IMR-90 (cell line): ENCODE measurements around the gene YPEL1. TPM values are rescaled to one million over a fixed set of nuclear protein-coding genes. Genes with fewer than 3 reads are reported as not detected.

Experiments
- ATAC-seq: fragments of 200-7000 bp; cut with Tn5 transposase; 2 replicates; pipeline ENCODE4 v1.9.1; 2020; ENCODE audit warnings: low read depth, mild to moderate bottlenecking, moderate library complexity
- BruUV-seq: library from RNA; stranded (reverse); fragments of 400-500 nt; replicated peaks from 2 replicates; lab custom pipeline; 2021; lab: Mats Ljungman, UMichigan
- CTCF ChIA-PET: fragments of 300-600 bp; formaldehyde crosslinking; extraction: SDS; loops from one replicate; lab custom pipeline; 2021; ENCODE audit warnings: antibody characterized with exemption; lab: Yijun Ruan, JAX
- POLR2A ChIA-PET: fragments of 300-600 bp; sonication (Branson Sonifier 250); formaldehyde crosslinking; loops from one replicate; lab custom pipeline; 2022; ENCODE audit warnings: antibody characterized with exemption; ENCODE audit not compliant: unreplicated experiment; lab: Charles Lee
- DNase-seq: peaks from one replicate; pipeline ENCODE4 v3.0.0; 2013
- H2AFZ ChIP-seq: replicated peaks from 2 replicates; pipeline ENCODE3; 2013; ENCODE audit warnings: low read length, mild to moderate bottlenecking; ENCODE audit not compliant: poor library complexity
- H2AK5ac ChIP-seq: 2 replicates; pipeline ENCODE4 v1.6.1; 2013; ENCODE audit warnings: low read depth, low read length, inconsistent platforms
- H2AK9ac ChIP-seq: replicated peaks from 2 replicates; pipeline ENCODE3; 2013; ENCODE audit warnings: mild to moderate bottlenecking, low read depth, low read length, moderate library complexity; ENCODE audit not compliant: poor library complexity
- H2BK120ac ChIP-seq: 2 replicates; pipeline ENCODE4 v1.6.1; 2013; ENCODE audit warnings: low read depth, low read length, inconsistent platforms
- H2BK15ac ChIP-seq: 3 replicates; pipeline ENCODE4 v1.6.1; 2013; ENCODE audit warnings: low read depth, low read length, inconsistent platforms
- H2BK20ac ChIP-seq: 2 replicates; pipeline ENCODE4 v1.6.1; 2013; ENCODE audit warnings: low read depth, mild to moderate bottlenecking, inconsistent platforms, low read length, moderate library complexity
- H2BK5ac ChIP-seq: 2 replicates; pipeline ENCODE4 v1.6.1; 2013; ENCODE audit warnings: mild to moderate bottlenecking, low read depth, low read length, inconsistent platforms; ENCODE audit not compliant: poor library complexity, severe bottlenecking
- H3K14ac ChIP-seq: replicated peaks from 2 replicates; pipeline ENCODE4 v1.6.1; 2013; ENCODE audit warnings: low read depth, low read length, inconsistent platforms
- H3K18ac ChIP-seq: 2 replicates; pipeline ENCODE4 v1.6.1; 2013; ENCODE audit warnings: low read depth, low read length, control low read depth
- H3K23ac ChIP-seq: 2 replicates; pipeline ENCODE4 v1.6.1; 2013; ENCODE audit warnings: low read depth, low read length, inconsistent platforms
- H3K27ac ChIP-seq: 2 replicates; pipeline ENCODE4 v1.5.1; 2013; ENCODE audit warnings: mild to moderate bottlenecking, control low read depth, low read length; ENCODE audit not compliant: insufficient read depth
- H3K27me3 ChIP-seq: 2 replicates; pipeline ENCODE4 v1.6.1; 2013; ENCODE audit warnings: low read length; ENCODE audit not compliant: control insufficient read depth, insufficient read depth
- H3K36me3 ChIP-seq: 2 replicates; pipeline ENCODE4 v1.6.1; 2013; ENCODE audit warnings: low read length, mixed read lengths; ENCODE audit not compliant: control insufficient read depth, insufficient read depth
- H3K4ac ChIP-seq: 2 replicates; pipeline ENCODE4 v1.6.1; 2013; ENCODE audit warnings: low read depth, low read length, inconsistent platforms
- H3K4me1 ChIP-seq: 2 replicates; pipeline ENCODE4 v1.6.1; 2013; ENCODE audit warnings: low read length, mixed read lengths; ENCODE audit not compliant: control insufficient read depth, insufficient read depth
- H3K4me2 ChIP-seq: 2 replicates; pipeline ENCODE4 v1.6.1; 2013; ENCODE audit warnings: low read depth, mild to moderate bottlenecking, control low read depth, low read length, moderate library complexity
- H3K4me3 ChIP-seq: 2 replicates; pipeline ENCODE4 v1.5.1; 2013; ENCODE audit warnings: low read depth, mild to moderate bottlenecking, control low read depth, low read length, moderate library complexity; ENCODE audit not compliant: insufficient read depth
- H3K56ac ChIP-seq: 2 replicates; pipeline ENCODE4 v1.6.1; 2013; ENCODE audit warnings: low read length, inconsistent platforms; ENCODE audit not compliant: insufficient read depth; ENCODE audit errors: extremely low read depth
- H3K79me1 ChIP-seq, 2 experiments: 2 replicates each; pipeline ENCODE4 v1.6.1; 2013; ENCODE audit warnings: low read length in 2 of 2, inconsistent platforms in 1 of 2, low read depth in 1 of 2
- H3K9ac ChIP-seq: 2 replicates; pipeline ENCODE4 v1.6.1; 2013; ENCODE audit warnings: low read depth, low read length, control low read depth
- H3K9me1 ChIP-seq: 2 replicates; pipeline ENCODE4 v1.6.1; 2013; ENCODE audit warnings: low read length, inconsistent platforms; ENCODE audit not compliant: insufficient read depth
- H3K9me3 ChIP-seq: 2 replicates; pipeline ENCODE4 v1.6.1; 2013; ENCODE audit warnings: low read length; ENCODE audit not compliant: control insufficient read depth, insufficient read depth
- H4K20me1 ChIP-seq: 2 replicates; pipeline ENCODE4 v1.6.1; 2013; ENCODE audit warnings: low read length, inconsistent platforms; ENCODE audit not compliant: insufficient read depth
- H4K5ac ChIP-seq: 2 replicates; pipeline ENCODE4 v1.6.1; 2013; ENCODE audit warnings: mild to moderate bottlenecking, low read depth, low read length, control low read depth
- H4K8ac ChIP-seq, 2 experiments: 2 replicates each; pipeline ENCODE4 v1.6.1; 2013; ENCODE audit warnings: low read depth in 2 of 2, low read length in 2 of 2, control low read depth in 1 of 2, inconsistent platforms in 1 of 2
- H4K91ac ChIP-seq: 2 replicates; pipeline ENCODE4 v1.6.1; 2013; ENCODE audit warnings: low read depth, low read length, inconsistent platforms; ENCODE audit not compliant: insufficient read depth
- BHLHE40 ChIP-seq: fragments of 150-350 bp; IDR thresholded peaks from 2 replicates; pipeline ENCODE4 v1.6.1; 2016; ENCODE audit warnings: mild to moderate bottlenecking, low read depth, low read length
- CEBPB ChIP-seq: IDR thresholded peaks from 2 replicates; pipeline ENCODE4 v1.6.1; 2012; ENCODE audit warnings: low read depth, low read length, improper control_type of control experiment
- CHD1 ChIP-seq: IDR thresholded peaks from 2 replicates; pipeline ENCODE4 v1.6.1; 2012; ENCODE audit warnings: low read depth, low read length, improper control_type of control experiment
- ELK1 ChIP-seq: fragments of 150-350 bp; IDR thresholded peaks from 2 replicates; pipeline ENCODE4 v1.6.1; 2016; ENCODE audit warnings: low read depth, mild to moderate bottlenecking, low read length, moderate library complexity, borderline replicate concordance
- FOS ChIP-seq: fragments of 150-350 bp; IDR thresholded peaks from 2 replicates; pipeline ENCODE4 v1.6.1; 2016; ENCODE audit warnings: low read depth, low read length
- MAFK ChIP-seq: IDR thresholded peaks from 2 replicates; pipeline ENCODE4 v1.6.1; 2012; ENCODE audit warnings: low read depth, low read length, improper control_type of control experiment
- MAZ ChIP-seq: IDR thresholded peaks from 2 replicates; pipeline ENCODE4 v1.6.1; 2012; ENCODE audit warnings: low read depth, mild to moderate bottlenecking, low read length, improper control_type of control experiment, moderate library complexity, borderline replicate concordance
- MXI1 ChIP-seq: IDR thresholded peaks from 2 replicates; pipeline ENCODE4 v1.6.1; 2012; ENCODE audit warnings: low read depth, mild to moderate bottlenecking, low read length, moderate library complexity, borderline replicate concordance
- NFE2L2 ChIP-seq: fragments of 150-350 bp; IDR thresholded peaks from 2 replicates; pipeline ENCODE4 v1.6.1; 2016; ENCODE audit warnings: low read depth, mild to moderate bottlenecking, low read length
- POLR2A ChIP-seq: IDR thresholded peaks from 2 replicates; pipeline ENCODE4 v1.6.1; 2012; ENCODE audit warnings: mild to moderate bottlenecking, low read depth, low read length
- RAD21 ChIP-seq: IDR thresholded peaks from 2 replicates; pipeline ENCODE4 v1.6.1; 2012; ENCODE audit warnings: low read length, improper control_type of control experiment
- RCOR1 ChIP-seq: IDR thresholded peaks from 2 replicates; pipeline ENCODE4 v1.6.1; 2012; ENCODE audit warnings: mild to moderate bottlenecking, low read length, improper control_type of control experiment; ENCODE audit not compliant: insufficient replicate concordance
- RFX5 ChIP-seq: IDR thresholded peaks from 2 replicates; pipeline ENCODE4 v1.8.0; 2012; ENCODE audit warnings: low read depth, mild to moderate bottlenecking, low read length, moderate library complexity
- SMC3 ChIP-seq: fragments of 150-350 bp; IDR thresholded peaks from 2 replicates; pipeline ENCODE4 v1.6.1; 2016; ENCODE audit warnings: low read depth, mild to moderate bottlenecking, antibody characterized with exemption, low read length, moderate library complexity
- WGBS, 2 experiments: methylation state at CpG; one replicate each; pipeline versions ENCODE4 v1.1.5 to v1.1.7; 2013; ENCODE audit warnings: missing lambda C conversion rate in 2 of 2; ENCODE audit not compliant: insufficient read length in 1 of 2; ENCODE audit errors: extremely low coverage in 2 of 2; 5-methylcytosine and 5-hydroxymethylcytosine counted together
- dilution Hi-C: fragments of 300-500 bp; cut with HindIII; formaldehyde crosslinking; loops from one replicate; pipeline ENCODE4 v1.14.3; 2018; ENCODE audit warnings: low sequenced_read_pairs; ENCODE audit not compliant: unreplicated experiment
- in situ Hi-C: fragments of 300-500 bp; cut with MboI; formaldehyde crosslinking; loops from 3 replicates; pipeline ENCODE4 v1.14.3; 2019; ENCODE audit warnings: low sequenced_read_pairs, inconsistent platforms, mixed read lengths
- intact Hi-C: fragments of 100-400 bp; cut with micrococcal nuclease; formaldehyde crosslinking; loops from 2 replicates; pipeline ENCODE4 v1.10.0; 2022
- polyA plus RNA-seq, 3 experiments: library from polyadenylated mRNA; depleted of rRNA; stranded (reverse); fragments of >200 nt; gene quantifications; 2 replicates each; pipeline ENCODE4 v1.2.3, GENCODE V29; 2012; ENCODE audit warnings: low replicate concordance in 1 of 3
- total RNA-seq: library from RNA; depleted of rRNA; stranded (reverse); fragments of >200 nt; gene quantifications from 2 replicates; pipeline ENCODE4 v1.2.3, GENCODE V29; 2012
- TF ChIP-seq, protein P1 (sequence below): conservative IDR thresholded peaks from 2 replicates; pipeline ENCODE4 v1.5.1; 2012; ENCODE audit warnings: mild to moderate bottlenecking, low read depth, low read length, improper control_type of control experiment
- TF ChIP-seq, protein P2 (sequence below): fragments of 150-350 bp; IDR thresholded peaks from 2 replicates; pipeline ENCODE4 v1.6.1; 2017; ENCODE audit warnings: mild to moderate bottlenecking, antibody characterized with exemption, low read length, low read depth

YPEL1 gene
- total and polyA plus RNA-seq, 2 of the 4 experiments (the other 2 are of a cell fraction) = 0.72 to 1.3 TPM

GRCh38 chr22:21694795-21695429 lies 40.7 kb downstream of the YPEL1 start:
- Histone ChIP-seq H3K79me1 (peaks cover 0 to 21% of the 10 kb centered on the region in 2 experiments; a peak in 1 of 4 replicates), H2BK20ac (no peak overlapping the region), H2AK5ac (no peak overlapping the region), H2BK15ac (no peak overlapping the region), H3K4me1 (peaks cover 16% of the 10 kb centered on the region), H2AFZ (no peak overlapping the region), H3K4ac (no peak overlapping the region), H4K5ac (no peak overlapping the region), H3K4me2 (no peak overlapping the region), H3K14ac (no peak overlapping the region), H4K20me1 (peaks cover 22% of the 10 kb centered on the region), H3K27me3 (no peaks in the 10 kb centered on the region), H3K23ac (no peak overlapping the region), H2BK5ac (no peak overlapping the region), H3K4me3 (no peak overlapping the region), H3K27ac (no peak overlapping the region), H3K56ac (no peak overlapping the region), H3K18ac (no peak overlapping the region), H4K8ac (no peak overlapping the region), H3K36me3 (peaks cover 51% of the 10 kb centered on the region), H3K9me3 (no peaks in the 10 kb centered on the region), H2AK9ac (no peak overlapping the region), H4K91ac (no peak overlapping the region), H2BK120ac (no peak overlapping the region), H3K9ac (no peak overlapping the region), H3K9me1 (peaks cover 26% of the 10 kb centered on the region)
- DNase-seq (no peak), ATAC-seq (no peak)
- POLR2A ChIA-PET = no interaction called here
- dilution Hi-C loops (no loop called here), in situ Hi-C loops (no loop called here), intact Hi-C loops (no loop called here)
- CTCF ChIA-PET = no interaction called here
- no TSS peak for BruUV-seq
- TF ChIP-seq MAZ (no peak), FOS (no peak), RAD21 (no peak), MAFK (no peak), BHLHE40 (no peak), CHD1 (no peak), SMC3 (no peak), MXI1 (no peak), CEBPB (no peak), POLR2A (no peak), RCOR1 (no peak), RFX5 (no peak), NFE2L2 (no peak), ELK1 (no peak)
- TF ChIP-seq, protein P1, sequence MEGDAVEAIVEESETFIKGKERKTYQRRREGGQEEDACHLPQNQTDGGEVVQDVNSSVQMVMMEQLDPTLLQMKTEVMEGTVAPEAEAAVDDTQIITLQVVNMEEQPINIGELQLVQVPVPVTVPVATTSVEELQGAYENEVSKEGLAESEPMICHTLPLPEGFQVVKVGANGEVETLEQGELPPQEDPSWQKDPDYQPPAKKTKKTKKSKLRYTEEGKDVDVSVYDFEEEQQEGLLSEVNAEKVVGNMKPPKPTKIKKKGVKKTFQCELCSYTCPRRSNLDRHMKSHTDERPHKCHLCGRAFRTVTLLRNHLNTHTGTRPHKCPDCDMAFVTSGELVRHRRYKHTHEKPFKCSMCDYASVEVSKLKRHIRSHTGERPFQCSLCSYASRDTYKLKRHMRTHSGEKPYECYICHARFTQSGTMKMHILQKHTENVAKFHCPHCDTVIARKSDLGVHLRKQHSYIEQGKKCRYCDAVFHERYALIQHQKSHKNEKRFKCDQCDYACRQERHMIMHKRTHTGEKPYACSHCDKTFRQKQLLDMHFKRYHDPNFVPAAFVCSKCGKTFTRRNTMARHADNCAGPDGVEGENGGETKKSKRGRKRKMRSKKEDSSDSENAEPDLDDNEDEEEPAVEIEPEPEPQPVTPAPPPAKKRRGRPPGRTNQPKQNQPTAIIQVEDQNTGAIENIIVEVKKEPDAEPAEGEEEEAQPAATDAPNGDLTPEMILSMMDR = no peak
- TF ChIP-seq, protein P2, sequence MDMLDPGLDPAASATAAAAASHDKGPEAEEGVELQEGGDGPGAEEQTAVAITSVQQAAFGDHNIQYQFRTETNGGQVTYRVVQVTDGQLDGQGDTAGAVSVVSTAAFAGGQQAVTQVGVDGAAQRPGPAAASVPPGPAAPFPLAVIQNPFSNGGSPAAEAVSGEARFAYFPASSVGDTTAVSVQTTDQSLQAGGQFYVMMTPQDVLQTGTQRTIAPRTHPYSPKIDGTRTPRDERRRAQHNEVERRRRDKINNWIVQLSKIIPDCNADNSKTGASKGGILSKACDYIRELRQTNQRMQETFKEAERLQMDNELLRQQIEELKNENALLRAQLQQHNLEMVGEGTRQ = no peak
- WGBS, 2 experiments = 94% methylated on average over 10 of the region's 20 CpGs; no CpG with 5 or more reads in 1 of the 2 experiments
